HG03196 (cell line): ENCODE measurements around the gene CTNNAL1.
"Not testable (repeated sequence)": the region's sequence is repeated elsewhere in the genome, so short reads cannot be mapped to it uniquely, and the experiment has no call there.

ENCODE experiments used
- ATAC-seq: cut with Tn5 transposase; IDR thresholded peaks from one replicate; pipeline ENCODE4 v1.9.1; 2021; ENCODE audit not compliant: unreplicated experiment

The CTNNAL1 gene

DNA sequence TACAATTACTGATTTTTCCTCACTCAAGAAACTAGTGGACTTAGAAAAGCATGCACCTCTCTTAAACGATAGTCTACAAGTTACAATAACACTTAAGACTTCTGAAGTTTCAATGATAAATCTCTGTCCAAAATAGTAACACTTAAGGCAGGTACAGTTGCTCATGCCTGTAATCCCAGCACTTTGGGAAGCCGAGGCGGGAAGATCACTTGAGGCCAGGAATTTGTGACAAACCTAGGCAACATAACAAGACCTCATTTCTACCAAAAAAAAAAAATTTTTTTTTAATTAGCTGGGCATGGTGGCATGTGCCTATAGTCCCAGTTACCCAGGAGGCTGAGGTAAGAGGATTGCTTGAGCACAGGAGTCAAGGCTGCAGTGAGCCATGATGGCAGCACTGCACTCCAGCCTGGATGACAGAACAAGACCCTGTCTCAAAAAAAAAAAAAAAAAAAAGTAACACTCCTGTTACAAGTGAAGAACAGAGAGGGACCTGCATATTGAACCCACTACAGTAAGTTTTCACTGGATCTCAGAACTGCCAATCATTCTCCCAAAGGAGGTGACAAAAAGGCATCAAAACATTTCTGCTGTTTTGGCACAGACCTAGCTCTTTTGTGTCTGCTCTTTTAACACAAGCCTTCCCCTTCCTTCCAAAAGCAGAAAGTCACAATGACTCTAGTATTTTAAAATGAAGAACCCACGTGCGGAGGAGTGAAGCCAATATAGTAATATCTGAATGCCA lies 75.6 kb downstream of the CTNNAL1 start:
- no peak for ATAC-seq

DNA sequence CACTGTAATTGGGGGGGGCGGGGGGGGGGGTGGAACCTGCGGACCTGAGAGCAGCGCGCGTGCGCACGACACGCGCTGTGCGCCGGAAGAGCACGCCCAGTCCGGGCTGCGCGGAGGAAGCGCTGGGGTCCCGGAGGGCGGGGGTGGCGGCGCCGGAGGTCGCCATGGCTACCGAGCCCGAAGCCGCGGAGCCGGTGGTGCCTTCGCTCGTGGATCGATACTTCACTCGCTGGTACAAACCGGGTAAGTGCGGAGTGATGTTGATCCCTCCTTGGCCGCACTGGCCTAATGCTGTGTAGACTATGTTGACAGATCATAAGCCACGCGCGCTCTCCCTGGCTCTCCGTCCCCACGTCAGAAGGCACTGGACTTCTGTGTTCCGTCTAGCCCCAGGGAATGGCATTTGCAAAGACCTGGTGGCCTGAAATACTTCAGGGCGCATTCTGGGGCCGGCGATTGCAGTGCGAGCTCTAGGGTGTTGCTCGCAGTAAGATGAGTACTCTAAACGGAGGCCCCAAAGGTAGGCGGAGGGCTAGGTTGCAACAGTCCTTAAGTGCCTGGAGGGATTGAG lies 78.9 kb downstream of the CTNNAL1 start, which contains the start of gene ABITRAM:
Gene ABITRAM (plus strand): TSS at position 78 of the 571 bp plus-strand sequence. CDS start 87 bp downstream, at position 165.
- peak; percentile 79 for ATAC-seq

DNA sequence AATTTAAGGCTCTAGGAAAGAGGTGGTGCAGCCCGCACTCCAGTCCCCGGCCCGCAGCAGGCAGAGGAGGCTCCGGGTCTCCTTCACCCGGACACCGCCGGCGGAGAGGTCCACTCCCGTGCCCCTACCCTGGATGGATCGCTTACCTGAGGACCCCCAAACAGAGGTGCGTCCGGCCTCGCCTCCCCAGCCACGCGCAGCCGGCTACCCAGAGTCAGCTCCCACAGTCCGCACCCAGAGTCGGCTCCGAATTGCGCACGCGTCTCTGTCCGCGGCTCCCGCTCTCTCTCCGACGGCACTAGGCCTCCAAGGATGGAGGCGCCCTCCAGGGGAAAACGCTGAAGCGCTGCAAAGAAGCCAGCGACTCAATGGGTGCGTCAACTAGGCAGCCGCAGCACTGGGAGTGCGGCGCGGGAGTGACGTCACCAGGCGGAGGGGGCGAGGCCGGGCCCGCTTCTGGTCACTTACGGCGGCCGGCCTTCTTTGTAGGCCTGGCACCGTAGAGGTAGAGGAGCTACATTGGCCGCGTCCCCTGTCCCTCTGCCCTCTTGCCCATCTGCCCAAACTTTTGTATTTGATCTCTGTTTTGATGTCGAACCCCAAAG lies 79.5 kb downstream of the CTNNAL1 start, which contains the start of gene ELP1:
Gene ELP1 (minus strand): TSS at position 407 of the 605 bp plus-strand sequence. CDS start 2,978 bp downstream, outside the sequence.
- ATAC-seq, result peak; percentile 85

GRCh38 chr9:108933231-108933717 lies 80.0 kb downstream of the CTNNAL1 start:
- ATAC-seq, result no peak

DNA sequence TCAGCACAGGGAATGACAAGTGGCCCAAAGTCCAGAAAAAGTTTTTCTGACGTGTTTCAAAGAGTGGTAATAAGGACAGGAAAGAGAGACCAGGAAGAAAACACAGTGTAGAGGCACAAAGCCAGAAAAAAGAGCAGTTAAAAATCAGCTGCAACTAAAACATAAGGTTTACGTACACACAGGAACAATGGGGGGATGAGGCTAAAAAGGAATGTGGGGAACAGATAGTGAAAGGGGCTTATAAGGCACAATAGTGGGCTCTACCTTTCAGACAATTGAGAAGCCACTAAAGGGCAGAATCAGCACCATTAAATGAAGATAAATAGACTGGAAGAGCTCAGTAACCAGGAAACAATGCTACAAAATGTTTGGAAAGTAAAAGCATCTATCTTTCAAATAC lies 84.9 kb downstream of the CTNNAL1 start:
- no peak for ATAC-seq

GRCh38 chr9:108924466-108924865 lies 88.8 kb downstream of the CTNNAL1 start:
- ATAC-seq, result no peak

GRCh38 chr9:108921200-108921599 lies 92.1 kb downstream of the CTNNAL1 start:
- no peak for ATAC-seq

DNA sequence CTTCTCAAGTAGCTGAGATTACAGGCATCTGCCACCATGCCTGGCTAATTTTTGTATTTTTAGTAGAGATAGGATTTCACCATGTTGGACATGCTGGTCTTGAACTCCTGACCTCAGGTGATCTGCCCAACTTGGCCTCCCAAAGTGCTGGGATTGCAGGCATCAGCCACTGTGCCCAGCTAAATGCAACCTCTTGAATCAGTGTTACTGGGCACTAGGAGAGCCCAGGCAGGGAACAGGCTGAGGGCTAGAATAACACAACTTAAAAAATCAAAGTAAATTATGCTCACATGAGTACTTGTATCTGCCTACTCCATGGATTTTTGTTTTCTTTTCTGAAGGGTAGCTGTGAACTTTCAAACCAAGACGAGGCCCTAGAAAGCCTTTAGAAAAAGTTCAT lies 92.9 kb downstream of the CTNNAL1 start:
- not testable (repeated sequence) for ATAC-seq

- no peak for ATAC-seq
Measured at GRCh38 chr9:108919517-108919916, 93.8 kb downstream of the CTNNAL1 start.

GRCh38 chr9:108913391-108913790 lies 99.9 kb downstream of the CTNNAL1 start:
- ATAC-seq, result no peak

DNA sequence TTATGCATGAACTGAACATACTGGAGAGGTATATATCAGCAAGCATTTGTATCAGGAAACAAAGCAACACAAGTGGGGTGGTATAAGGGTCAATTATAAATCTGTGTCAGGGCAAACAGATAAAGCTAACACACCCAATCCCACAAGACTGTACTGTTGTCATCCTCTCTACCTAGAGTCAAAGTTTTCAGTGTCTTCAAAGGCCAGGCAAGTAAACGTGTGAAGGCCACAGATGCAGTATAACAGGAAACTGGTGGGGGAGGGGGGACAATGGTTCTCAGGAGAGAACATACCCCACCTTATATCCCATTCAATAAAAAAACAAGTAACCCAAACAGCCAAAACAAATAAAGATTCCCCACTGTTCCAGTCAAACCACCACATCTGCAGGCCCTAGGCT lies 101.5 kb downstream of the CTNNAL1 start:
- ATAC-seq, result no peak

- no peak for ATAC-seq
Measured at GRCh38 chr9:108910914-108911313, 102.4 kb downstream of the CTNNAL1 start.

- no peak for ATAC-seq
Measured at GRCh38 chr9:108910402-108910801, 102.9 kb downstream of the CTNNAL1 start.

- no peak for ATAC-seq
Measured at GRCh38 chr9:108905494-108905893, 107.8 kb downstream of the CTNNAL1 start.

DNA sequence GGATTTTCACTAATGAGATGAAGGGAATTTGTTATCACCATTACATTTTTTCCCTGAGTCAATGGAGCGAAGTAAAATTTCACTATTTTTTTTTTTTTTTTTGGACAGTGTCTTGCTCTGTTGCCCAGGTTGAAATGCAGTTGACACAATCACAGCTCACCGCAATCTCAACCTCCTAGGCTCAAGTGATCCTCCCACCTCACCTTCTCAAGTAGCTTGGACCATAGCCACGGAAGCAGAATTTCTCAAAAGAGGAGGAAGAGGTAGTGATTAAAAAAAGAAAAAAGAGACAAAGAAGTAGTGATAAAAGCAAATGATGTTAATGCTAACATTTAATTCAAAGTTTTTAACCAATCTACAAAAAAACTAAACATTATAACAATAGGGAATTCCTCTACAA lies 109.1 kb downstream of the CTNNAL1 start:
- no peak for ATAC-seq

- ATAC-seq, result no peak
Measured at GRCh38 chr9:108903420-108904103, 109.7 kb downstream of the CTNNAL1 start.

DNA sequence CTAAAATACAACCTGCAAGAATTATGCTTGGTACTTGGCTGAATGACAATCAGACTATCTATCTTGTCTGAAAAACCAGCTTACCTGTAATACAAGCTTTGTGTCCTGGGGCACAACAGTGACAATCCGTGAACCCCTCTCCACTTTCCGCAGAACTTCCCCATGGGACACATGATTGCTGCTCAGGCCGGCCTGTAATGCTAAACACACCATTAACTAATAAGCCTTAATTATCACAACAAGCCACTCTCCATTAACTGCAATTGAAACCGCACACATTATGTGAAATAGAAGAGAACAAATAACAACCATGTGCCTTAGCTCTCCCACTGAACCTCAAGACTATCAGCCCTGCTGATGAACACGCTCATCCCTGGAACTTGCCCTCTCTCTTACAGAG lies 113.1 kb downstream of the CTNNAL1 start:
- ATAC-seq, result no peak

GRCh38 chr9:108899023-108899695 lies 114.1 kb downstream of the CTNNAL1 start:
- ATAC-seq, result not testable (repeated sequence)

GRCh38 chr9:108897324-108898096 lies 115.8 kb downstream of the CTNNAL1 start:
- ATAC-seq, result no peak
